ENCODE measurements around the gene CRYAB.
"Not testable (repeated sequence)": the region's sequence is repeated elsewhere in the genome, so short reads cannot be mapped to it uniquely, and the experiment has no call there.

The CRYAB gene

GRCh38 chr11:111906680-111907079 is 4.9 kb downstream of the CRYAB start:
- no peak for DNase-seq (ENCODE audit: low spot score)
- TF ChIP-seq CTCF (IDR thresholded peaks at IDR 0.05; ENCODE audit: extremely low read depth, missing control alignments) = no peak

GRCh38 chr11:111905411-111905810 is 6.2 kb downstream of the CRYAB start:
- DNase-seq (ENCODE audit: low spot score) = no peak
- TF ChIP-seq CTCF (IDR thresholded peaks at IDR 0.05; ENCODE audit: extremely low read depth, missing control alignments) = no peak

DNA sequence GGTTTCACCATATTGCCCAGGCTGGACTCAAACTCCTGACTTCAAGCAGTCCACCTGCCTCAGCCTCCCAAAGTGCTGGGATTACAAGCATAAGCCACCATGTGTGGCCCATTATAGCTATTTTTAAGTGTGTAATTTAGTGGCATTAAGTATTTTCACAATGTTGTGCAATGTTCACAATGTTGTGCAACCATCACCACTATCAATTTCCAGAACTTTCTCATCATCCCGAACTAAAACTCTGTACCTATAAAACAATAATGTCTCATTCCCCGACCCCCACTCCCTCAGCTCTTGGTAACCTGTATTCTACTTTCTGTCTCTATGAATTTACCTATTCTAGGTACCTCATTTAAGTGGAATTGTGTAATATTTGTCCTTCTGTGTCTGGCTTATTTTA is 24.7 kb downstream of the CRYAB start:
- no peak for DNase-seq (ENCODE audit: low spot score)
- no peak for TF ChIP-seq CTCF (IDR thresholded peaks at IDR 0.05; ENCODE audit: extremely low read depth, missing control alignments)

DNA sequence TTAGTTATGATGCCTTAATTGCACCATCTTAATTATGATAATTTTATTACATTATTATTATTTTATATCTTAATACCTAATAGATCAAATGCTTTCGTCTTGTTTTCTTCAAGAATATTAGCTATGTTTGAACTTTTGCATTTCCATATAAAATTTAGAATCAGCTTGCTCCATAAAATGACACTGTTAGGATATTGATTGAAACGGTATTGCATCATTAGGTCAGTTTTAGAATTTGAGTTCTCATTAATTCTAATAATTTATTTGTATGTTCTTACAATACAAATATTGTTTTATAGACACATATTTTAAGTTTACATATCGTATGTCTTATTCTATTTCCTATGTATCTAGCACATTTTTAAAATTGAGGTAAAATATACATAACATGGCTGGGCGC is 25.5 kb downstream of the CRYAB start:
- no peak for DNase-seq (ENCODE audit: low spot score)
- no peak for TF ChIP-seq CTCF (IDR thresholded peaks at IDR 0.05; ENCODE audit: extremely low read depth, missing control alignments)

- not testable (repeated sequence) for DNase-seq (ENCODE audit: low spot score)
Observed at GRCh38 chr11:111885053-111885452, 26.5 kb downstream of the CRYAB start.

- DNase-seq (ENCODE audit: low spot score) = no peak
- no peak for TF ChIP-seq CTCF (IDR thresholded peaks at IDR 0.05; ENCODE audit: extremely low read depth, missing control alignments)
Observed at GRCh38 chr11:111882202-111882601, 29.4 kb downstream of the CRYAB start.

DNA sequence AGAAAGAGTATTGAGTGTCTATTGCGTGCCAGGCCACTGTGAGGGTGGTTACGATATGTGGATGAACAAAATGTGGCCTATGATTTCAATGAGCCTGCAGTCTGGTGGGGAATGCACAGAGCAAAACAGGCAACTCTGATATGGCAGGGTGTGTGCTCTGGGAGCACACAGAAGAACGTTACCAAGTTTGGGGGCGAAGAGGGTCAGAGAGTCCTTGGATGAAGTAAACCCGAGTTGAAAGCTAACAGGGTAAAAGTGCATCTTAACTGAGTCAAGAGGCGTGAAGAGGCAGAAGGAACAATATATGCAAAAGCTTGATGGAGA is 32.0 kb downstream of the CRYAB start:
- no peak for TF ChIP-seq CTCF (IDR thresholded peaks at IDR 0.05; ENCODE audit: extremely low read depth, missing control alignments)
- no peak for DNase-seq (ENCODE audit: low spot score)

GRCh38 chr11:111878849-111879636 is 32.5 kb downstream of the CRYAB start, which contains the start of the genes CFAP68 and FDXACB1:
CFAP68 (plus strand) TSS chr11:111879541; CDS start chr11:111879561, 20 bp downstream.
FDXACB1 (minus strand) TSS chr11:111879165; CDS start chr11:111879132, 33 bp downstream.
- TF ChIP-seq CTCF (IDR thresholded peaks at IDR 0.05; ENCODE audit: extremely low read depth, missing control alignments) = peak; percentile 70
- peak; percentile 92 for DNase-seq (ENCODE audit: low spot score)
